Iris pigment epithelial cell (primary cell): ENCODE measurements around the gene VPS8.

ENCODE experiments used
- DNase-seq: peaks from one replicate; pipeline ENCODE4 v3.0.0-alpha.2; 2011; ENCODE audit warnings: low read depth

VPS8 gene

GRCh38 chr3:184784731-184785500 lies 27.1 kb upstream of the VPS8 start:
- no peak for DNase-seq

GRCh38 chr3:184785890-184786279 lies 26.1 kb upstream of the VPS8 start:
- no peak for DNase-seq

GRCh38 chr3:184786280-184786941 lies 25.6 kb upstream of the VPS8 start:
- DNase-seq, result peak; percentile 82

DNA sequence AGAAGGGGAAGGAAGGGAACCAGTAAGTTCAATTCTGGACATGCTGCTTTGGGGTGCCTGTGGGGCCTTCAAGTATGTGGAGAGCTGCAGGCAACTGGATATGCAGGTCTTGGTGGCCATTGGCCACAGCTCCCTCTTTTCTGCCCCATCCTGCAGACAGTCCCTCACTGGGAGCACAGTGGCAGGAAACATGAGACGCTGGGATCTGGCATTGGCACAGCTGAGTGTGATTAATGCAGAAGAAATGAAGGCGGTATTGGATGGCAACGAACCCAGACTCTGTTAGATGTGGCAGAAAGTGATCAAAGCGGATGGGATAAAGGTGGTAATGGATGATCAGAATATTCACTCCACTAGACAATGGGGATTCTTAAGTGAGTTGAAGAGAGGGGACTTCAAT lies 23.2 kb upstream of the VPS8 start:
- no peak for DNase-seq

GRCh38 chr3:184789314-184789998 lies 22.5 kb upstream of the VPS8 start:
- DNase-seq, result no peak

DNA sequence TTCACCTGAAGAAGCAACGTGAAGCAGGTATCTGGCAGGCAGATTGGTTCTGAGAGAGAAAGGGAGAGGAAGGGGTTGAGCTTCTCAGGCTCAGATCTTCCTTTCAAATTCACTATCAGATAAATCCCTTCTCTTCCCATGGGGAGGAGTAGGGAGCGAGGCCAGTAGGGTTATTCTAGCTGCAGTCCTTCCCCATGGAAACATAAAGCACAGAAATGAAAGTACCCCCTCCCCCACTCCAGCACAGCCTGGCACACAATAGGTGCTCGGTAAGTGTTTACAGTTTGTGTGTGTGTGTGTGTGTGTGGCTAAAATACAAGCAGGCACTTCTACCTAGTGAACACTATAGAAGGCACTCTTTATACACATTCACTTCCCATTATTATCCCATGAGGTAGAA lies 20.8 kb upstream of the VPS8 start:
- DNase-seq, result no peak

GRCh38 chr3:184795522-184796190 lies 16.3 kb upstream of the VPS8 start:
- no peak for DNase-seq

- DNase-seq, result no peak
These were observed 15.4 kb upstream of the VPS8 start for GRCh38 chr3:184796551-184796950.

GRCh38 chr3:184796954-184797353 lies 15.0 kb upstream of the VPS8 start:
- no peak for DNase-seq

- no peak for DNase-seq
These were observed 13.8 kb upstream of the VPS8 start for GRCh38 chr3:184798120-184798519.

DNA sequence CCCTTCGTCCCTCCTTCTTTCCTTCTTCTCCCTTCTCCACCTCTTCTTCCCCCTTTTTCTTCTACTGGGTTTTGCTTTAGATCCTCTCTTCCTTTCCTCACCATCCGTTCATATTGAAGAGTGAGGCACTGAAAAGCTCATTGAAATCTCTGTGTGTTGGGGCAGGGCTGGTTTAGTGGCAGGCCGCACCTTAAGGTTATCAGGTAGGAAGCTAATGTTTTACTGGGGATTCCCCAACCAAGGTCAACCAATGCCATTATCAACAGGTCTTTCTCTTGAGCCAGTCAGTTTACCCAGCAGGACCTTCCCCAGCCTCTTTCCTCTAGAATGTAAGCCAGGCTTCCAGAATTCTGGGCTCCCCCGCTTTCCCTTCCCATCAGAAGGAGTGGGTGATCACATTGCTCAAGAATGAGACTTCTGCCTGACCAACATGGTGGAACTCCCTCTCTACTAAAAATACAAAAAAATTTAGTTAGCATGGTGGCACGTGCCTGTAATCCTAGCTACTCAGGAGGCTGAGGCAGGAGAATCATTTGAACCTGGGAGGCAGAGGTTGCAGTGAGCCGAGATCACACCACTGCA lies 11.5 kb upstream of the VPS8 start:
- no peak for DNase-seq

- DNase-seq, result no peak
These were observed 10.7 kb upstream of the VPS8 start for GRCh38 chr3:184801241-184801785.

GRCh38 chr3:184802150-184802549 lies 9.8 kb upstream of the VPS8 start:
- no peak for DNase-seq

DNA sequence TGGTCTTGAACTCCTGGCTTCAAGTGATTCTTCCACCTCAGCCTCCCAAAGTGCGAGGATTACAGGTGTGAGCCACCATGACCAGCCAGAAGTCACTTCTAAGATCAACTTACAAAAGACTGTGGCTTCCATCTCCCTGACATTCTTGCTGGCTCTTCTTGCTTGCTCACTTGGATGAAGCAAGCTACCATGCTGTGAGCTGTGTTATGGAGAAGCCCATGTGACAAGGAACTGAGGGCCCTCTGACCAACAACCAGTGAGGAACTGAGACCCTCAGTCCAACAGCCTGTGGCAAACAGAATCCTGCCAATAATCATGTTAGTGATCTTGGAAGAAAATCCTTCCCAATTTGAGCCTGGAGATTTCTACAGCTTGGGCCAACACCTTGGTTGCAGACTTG lies 7.2 kb upstream of the VPS8 start:
- DNase-seq, result no peak

- DNase-seq, result peak; percentile 46
These were observed 6.5 kb upstream of the VPS8 start for GRCh38 chr3:184805351-184806038.

DNA sequence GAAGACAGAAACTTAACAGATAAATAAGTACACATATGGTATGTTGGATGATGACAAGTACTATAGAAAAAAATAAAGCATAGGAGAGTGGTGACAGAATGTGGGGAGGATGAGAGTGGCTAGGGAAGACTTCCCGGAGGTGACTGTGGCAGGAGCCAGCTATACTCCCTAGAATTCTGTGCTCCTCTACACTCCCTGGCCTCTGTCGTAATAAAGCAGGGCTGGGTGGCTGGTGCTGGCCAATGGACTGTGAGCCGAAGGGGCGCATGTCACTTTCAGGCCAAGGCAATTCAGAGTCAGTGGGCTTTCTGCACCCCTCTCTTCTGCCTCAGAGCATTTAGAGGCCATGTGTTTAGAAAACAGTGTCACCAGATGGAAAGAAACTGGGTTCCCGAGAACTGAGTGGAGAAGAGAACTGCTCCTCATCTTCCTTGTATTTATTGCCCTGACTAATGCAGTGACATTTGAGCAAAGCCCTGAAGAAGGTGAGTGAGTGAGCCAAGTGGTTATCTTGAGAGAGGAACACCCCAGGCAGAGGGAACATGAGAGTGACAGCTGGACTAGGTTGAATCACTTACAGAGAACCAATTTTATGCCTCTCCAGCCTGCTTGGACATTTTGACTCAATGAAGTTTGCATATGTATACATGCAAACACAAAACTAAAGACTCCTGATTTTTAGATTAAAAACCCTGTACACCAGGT lies 5.2 kb upstream of the VPS8 start:
- no peak for DNase-seq

DNA sequence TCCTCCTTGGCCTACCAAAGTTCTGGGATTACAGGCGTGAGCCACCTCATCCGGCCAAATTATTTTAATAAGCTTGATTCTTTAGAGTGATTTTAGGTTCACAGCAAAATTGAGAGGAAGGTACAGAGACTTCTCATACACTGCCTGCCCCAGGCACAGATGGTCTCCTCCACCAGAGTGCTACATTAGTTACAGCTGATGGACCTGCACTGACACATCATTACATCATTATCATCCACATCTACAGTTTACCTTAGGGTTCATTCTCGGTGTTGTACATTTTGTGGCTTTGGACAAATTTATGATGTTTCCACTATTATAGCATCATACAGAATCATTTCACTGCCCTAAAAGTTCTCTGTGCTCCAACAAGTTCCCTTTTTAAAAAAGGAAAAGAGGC lies 4.4 kb upstream of the VPS8 start:
- no peak for DNase-seq

DNA sequence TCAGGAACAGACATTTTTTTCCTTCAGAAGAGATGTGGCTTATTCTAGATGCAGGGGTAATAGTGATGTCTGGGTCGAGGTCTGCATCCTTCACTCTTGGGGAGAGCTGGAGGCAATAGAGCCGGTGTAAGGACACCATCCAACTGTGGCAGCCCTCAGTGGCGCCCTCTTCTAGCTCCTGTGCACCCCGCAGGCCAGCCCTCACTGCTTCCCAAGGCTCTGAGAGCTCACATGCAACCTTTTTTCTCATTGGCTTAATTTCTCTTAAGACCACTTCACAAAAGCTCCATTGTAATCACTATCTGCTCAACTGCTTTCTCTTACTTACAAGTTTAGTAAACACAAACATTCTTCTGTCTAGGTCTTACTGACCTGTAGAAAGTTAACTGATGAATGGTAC lies 3.9 kb upstream of the VPS8 start:
- no peak for DNase-seq

DNA sequence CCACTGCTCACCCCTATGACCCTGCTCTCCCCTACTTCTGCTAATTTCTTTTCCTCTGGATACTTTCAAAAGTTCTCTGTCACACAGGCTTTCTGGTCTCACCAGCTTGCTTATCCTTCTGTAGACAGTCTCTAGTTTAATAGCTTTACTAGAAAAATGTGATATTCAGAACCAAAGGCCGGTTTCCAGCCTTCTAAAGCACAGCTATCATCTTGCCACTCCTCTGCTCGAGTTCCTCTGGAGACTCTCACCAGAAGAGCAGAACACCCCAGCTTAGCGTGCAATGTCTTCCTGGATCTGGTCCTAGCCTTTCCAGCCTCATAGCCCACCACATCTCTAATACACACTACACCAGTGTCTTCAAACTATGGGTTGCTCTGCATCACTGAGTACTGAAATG lies 1.8 kb upstream of the VPS8 start:
- DNase-seq, result no peak

DNA sequence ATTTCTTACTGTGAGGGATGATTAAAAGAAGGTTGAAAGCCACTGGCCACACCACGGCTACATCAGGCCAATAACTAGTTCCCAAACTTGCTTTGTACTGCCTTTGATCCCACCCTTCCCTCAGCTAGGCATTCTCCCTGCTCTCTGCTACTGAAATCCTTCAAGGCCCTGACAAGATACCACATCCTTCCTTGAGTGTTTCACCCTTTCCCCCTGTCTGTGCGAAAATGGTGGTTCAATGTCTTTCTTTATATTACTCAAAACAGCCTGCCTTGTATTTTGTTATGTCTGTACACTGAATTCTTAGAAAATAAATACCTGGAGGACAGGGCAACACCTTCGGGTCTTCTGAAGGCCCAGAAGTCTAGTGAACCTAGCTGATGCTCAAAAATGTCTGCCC lies 932 bp upstream of the VPS8 start:
- no peak for DNase-seq

GRCh38 chr3:184811663-184811998 lies 335 bp upstream of the VPS8 start:
- DNase-seq, result no peak
